ENCODE measurements around the gene MTRR.

Gene MTRR

GRCh38 chr5:7868773-7869473 lies at the start of gene MTRR, which contains the start of gene FASTKD3:
MTRR (plus strand) TSS chr5:7869148; CDS start chr5:7870795, 1,647 bp downstream.
FASTKD3 (minus strand) TSS chr5:7869031; CDS start chr5:7868083, 948 bp downstream.
- DNase-seq: peak; percentile 88 to 95

- no peak for DNase-seq
Measured at GRCh38 chr5:7822449-7822848, 46.5 kb upstream of the MTRR start.

- no peak for DNase-seq
Measured at GRCh38 chr5:7823594-7823993, 45.4 kb upstream of the MTRR start.

- no peak for DNase-seq
Measured at GRCh38 chr5:7824995-7825394, 44.0 kb upstream of the MTRR start.

GRCh38 chr5:7825630-7826029 lies 43.3 kb upstream of the MTRR start:
- DNase-seq: no peak

- DNase-seq: no peak
Measured at GRCh38 chr5:7827610-7828009, 41.3 kb upstream of the MTRR start.

GRCh38 chr5:7828269-7828668 lies 40.7 kb upstream of the MTRR start:
- DNase-seq: no peak

GRCh38 chr5:7834982-7835381 lies 34.0 kb upstream of the MTRR start:
- DNase-seq: no peak

- no peak for DNase-seq
Measured at GRCh38 chr5:7837403-7837802, 31.5 kb upstream of the MTRR start.

GRCh38 chr5:7842531-7842930 lies 26.4 kb upstream of the MTRR start:
- no peak for DNase-seq

- no peak for DNase-seq
Measured at GRCh38 chr5:7844901-7845300, 24.0 kb upstream of the MTRR start.

- DNase-seq: no peak
Measured at GRCh38 chr5:7845557-7845956, 23.4 kb upstream of the MTRR start.

GRCh38 chr5:7846327-7846726 lies 22.6 kb upstream of the MTRR start:
- DNase-seq: no peak

- DNase-seq: no peak
Measured at GRCh38 chr5:7848296-7848695, 20.7 kb upstream of the MTRR start.

- DNase-seq: no peak
Measured at GRCh38 chr5:7849681-7850394, 19.1 kb upstream of the MTRR start.

GRCh38 chr5:7850395-7851239 lies 18.3 kb upstream of the MTRR start, which contains the start of gene CFAP90:
CFAP90 (minus strand) TSS chr5:7851133; CDS start chr5:7851021, 112 bp downstream.
- DNase-seq: no peak

GRCh38 chr5:7851240-7851592 lies 17.7 kb upstream of the MTRR start:
- DNase-seq: no peak

GRCh38 chr5:7851617-7852289 lies 17.2 kb upstream of the MTRR start:
- no peak for DNase-seq

GRCh38 chr5:7852542-7852941 lies 16.4 kb upstream of the MTRR start:
- no peak for DNase-seq

- no peak for DNase-seq
Measured at GRCh38 chr5:7852988-7853387, 16.0 kb upstream of the MTRR start.

- DNase-seq: no peak
Measured at GRCh38 chr5:7855611-7856010, 13.3 kb upstream of the MTRR start.

GRCh38 chr5:7856855-7857254 lies 12.1 kb upstream of the MTRR start:
- peak in 1 of 2 experiments; percentile 41 for DNase-seq

- no peak for DNase-seq
Measured at GRCh38 chr5:7857361-7857760, 11.6 kb upstream of the MTRR start.

Data from SW 1271 (cell line).